LoVo (cell line): ENCODE measurements around the gene FUT2.
A peak's percentile ranks its signal among the peaks of the same experiment; 100 is the strongest.

ENCODE experiments used
- DNase-seq: peaks from one replicate; pipeline ENCODE4 v3.0.0-alpha.2; 2016; ENCODE audit warnings: low spot score

FUT2 gene

GRCh38 chr19:48726556-48726955, 30.8 kb downstream of the FUT2 start:
- no peak for DNase-seq

- no peak for DNase-seq
Measured at GRCh38 chr19:48728911-48729664, 33.3 kb downstream of the FUT2 start.

- no peak for DNase-seq
Measured at GRCh38 chr19:48731452-48731851, 35.7 kb downstream of the FUT2 start.

GRCh38 chr19:48734625-48735024, 38.9 kb downstream of the FUT2 start:
- no peak for DNase-seq

- no peak for DNase-seq
Measured at GRCh38 chr19:48735031-48735615, 39.4 kb downstream of the FUT2 start.

GRCh38 chr19:48737360-48737998, 41.7 kb downstream of the FUT2 start:
- no peak for DNase-seq

- peak; percentile 93 for DNase-seq
Measured at GRCh38 chr19:48738557-48739403, 43.0 kb downstream of the FUT2 start.

GRCh38 chr19:48739404-48740163, 43.8 kb downstream of the FUT2 start:
- no peak for DNase-seq

GRCh38 chr19:48740164-48740972, 44.6 kb downstream of the FUT2 start, which contains the start of gene RASIP1:
TSS of gene RASIP1 (minus strand) at chr19:48740610. CDS start at chr19:48740282, 328 bp downstream.
- DNase-seq, result no peak

GRCh38 chr19:48741129-48741999, 45.6 kb downstream of the FUT2 start:
- peak; percentile 46 for DNase-seq

- no peak for DNase-seq
Measured at GRCh38 chr19:48742096-48742495, 46.3 kb downstream of the FUT2 start.

GRCh38 chr19:48745208-48745995, 49.6 kb downstream of the FUT2 start:
- peak; percentile 53 for DNase-seq

GRCh38 chr19:48746110-48746509, 50.3 kb downstream of the FUT2 start:
- no peak for DNase-seq

GRCh38 chr19:48746738-48747575, 51.2 kb downstream of the FUT2 start, which contains the start of gene IZUMO1:
TSS of gene IZUMO1 (minus strand) at chr19:48746909. CDS start at chr19:48745859, 1,050 bp downstream.
- DNase-seq, result no peak

GRCh38 chr19:48749571-48750198, 53.9 kb downstream of the FUT2 start:
- DNase-seq, result no peak

GRCh38 chr19:48750351-48750750, 54.6 kb downstream of the FUT2 start:
- no peak for DNase-seq
